Mammary epithelial cell (primary cell): Measurements from ENCODE around the gene ALPG.
"Not testable (repeated sequence)": the region's sequence is repeated elsewhere in the genome, so short reads cannot be mapped to it uniquely, and the experiment has no call there.

Source experiments
- CTCF ChIP-seq, 2 donors: IDR thresholded peaks in 1 of 2; conservative IDR thresholded peaks in 1 of 2; 2 replicates each; pipeline ENCODE4 v1.5.1; 2011 to 2012; ENCODE audit warnings: inconsistent platforms in 2 of 2, low read length in 2 of 2, mild to moderate bottlenecking in 2 of 2, control low read depth in 1 of 2, low read depth in 1 of 2; ENCODE audit not compliant: insufficient read depth in 1 of 2; ENCODE audit errors: extremely low read depth in 1 of 2
- EZH2 ChIP-seq: IDR thresholded peaks from 2 replicates; pipeline ENCODE4 v1.6.1; 2012; ENCODE audit warnings: low read length, inconsistent platforms, borderline replicate concordance

- TF ChIP-seq CTCF (conservative IDR thresholded peaks at IDR 0.05 in 1 of 2, IDR thresholded peaks at IDR 0.05 in 1 of 2; ENCODE audit: extremely low read depth in 1 of 2, insufficient read depth in 1 of 2, low read depth in 1 of 2, low read length in 2 of 2); EZH2: not testable (repeated sequence)
These were observed 21.6 kb upstream of the ALPG start for GRCh38 chr2:232385058-232385457.
